HCT116 (cell line): ENCODE results near the gene ZNF107. TPM values are rescaled to one million over a fixed set of nuclear protein-coding genes. Genes with fewer than 3 reads are reported as not detected.

ENCODE experiments used
- ATAC-seq: fragments of 200-7000 bp; cut with Tn5 transposase; 2 replicates; pipeline ENCODE4 v1.9.1; 2020; ENCODE audit warnings: mild to moderate bottlenecking, moderate library complexity
- BruUV-seq: library from RNA; stranded (reverse); fragments of 400-500 nt; replicated peaks from 2 replicates; lab custom pipeline; 2021; lab: Mats Ljungman, UMichigan
- CTCF ChIA-PET: fragments of 300-600 bp; sonication (Branson Sonifier 250); formaldehyde crosslinking; loops from one replicate; lab custom pipeline; 2021; ENCODE audit warnings: antibody characterized with exemption; lab: Charles Lee
- POLR2A ChIA-PET: fragments of 300-600, 350-600 bp; sonication (Branson Sonifier 250); formaldehyde crosslinking; loops from one replicate; lab custom pipeline; 2021; ENCODE audit warnings: antibody characterized with exemption; lab: Charles Lee
- RAD21 ChIA-PET, 2 experiments: fragments of 300-600 bp; sonication (Branson Sonifier 250); formaldehyde crosslinking; loops; one replicate each; lab custom pipeline; 2023; ENCODE audit warnings: low total read pairs in 2 of 2; ENCODE audit not compliant: uncharacterized antibody in 2 of 2, unreplicated experiment in 2 of 2, low non-redundant PET in 1 of 2; lab: Charles Lee
- DNase-seq: peaks from one replicate; pipeline ENCODE4 v3.0.0-alpha.2; 2010; ENCODE audit warnings: low read depth, low spot score
- H2AFZ ChIP-seq: fragments of 200-600 bp; shearing (Covaris generic), sonication (generic); 2 replicates; pipeline ENCODE4 v1.6.1; 2017; ENCODE audit warnings: low read depth, mixed run types, mixed read lengths, antibody characterized with exemption, low read length; ENCODE audit not compliant: poor library complexity, severe bottlenecking
- H3K27ac ChIP-seq: 2 replicates; pipeline ENCODE4 v1.5.1; 2012; ENCODE audit warnings: low read depth, low read length
- H3K27me3 ChIP-seq: fragments of 200-600 bp; sonication (generic); 2 replicates; pipeline ENCODE4 v1.6.1; 2016; ENCODE audit warnings: mixed run types, low read length, mixed read lengths; ENCODE audit not compliant: insufficient read depth
- H3K36me3 ChIP-seq, 2 experiments: fragments of 200-500 bp in 1 of 2; fragments of 200-600 bp in 1 of 2; sonication (Bioruptor generic) in 1 of 2; sonication (generic) in 1 of 2; 2 replicates each; pipeline versions ENCODE4 v1.5.1 to v1.6.1; 2014 to 2016; ENCODE audit warnings: low read length in 2 of 2, inconsistent platforms in 1 of 2, mixed read lengths in 1 of 2, mixed run types in 1 of 2; ENCODE audit not compliant: insufficient read depth in 2 of 2, control insufficient read depth in 1 of 2
- H3K4me1 ChIP-seq, 2 experiments: fragments of 200-600 bp in 1 of 2; sonication (generic) in 1 of 2; 2 replicates each; pipeline versions ENCODE4 v1.5.1 to v1.6.1; 2012 to 2017; ENCODE audit warnings: low read length in 2 of 2, inconsistent platforms in 1 of 2, mild to moderate bottlenecking in 1 of 2, mixed read lengths in 1 of 2, mixed run types in 1 of 2, moderate library complexity in 1 of 2; ENCODE audit not compliant: insufficient read depth in 2 of 2, control insufficient read depth in 1 of 2
- H3K4me2 ChIP-seq: fragments of 200-600 bp; sonication (generic); 2 replicates; pipeline ENCODE4 v1.6.1; 2017; ENCODE audit warnings: mixed run types, low read length, mixed read lengths
- H3K4me3 ChIP-seq, 2 experiments: fragments of 200-600 bp in 1 of 2; sonication (generic) in 1 of 2; replicated peaks in 1 of 2; 2 replicates each; pipeline ENCODE4 v1.5.1; 2011 to 2016; ENCODE audit warnings: low read length in 2 of 2, control low read depth in 1 of 2, low read depth in 1 of 2, mild to moderate bottlenecking in 1 of 2, mixed read lengths in 1 of 2, mixed run types in 1 of 2
- H3K79me2 ChIP-seq: fragments of 200-600 bp; sonication (generic); 2 replicates; pipeline ENCODE4 v1.6.1; 2017; ENCODE audit warnings: mild to moderate bottlenecking, mixed run types, low read length, moderate library complexity, mixed read lengths; ENCODE audit not compliant: insufficient read depth
- H3K9ac ChIP-seq: fragments of 200-600 bp; sonication (generic); 2 replicates; pipeline ENCODE4 v1.6.1; 2016; ENCODE audit warnings: low read length, mixed read lengths
- H3K9me2 ChIP-seq: fragments of 200-600 bp; sonication (generic), shearing (Covaris generic); 2 replicates; pipeline ENCODE4 v1.6.1; 2017; ENCODE audit warnings: mixed run types, mild to moderate bottlenecking, moderate library complexity; ENCODE audit not compliant: insufficient read depth
- H3K9me3 ChIP-seq, 2 experiments: fragments of 200-500 bp in 1 of 2; fragments of 200-600 bp in 1 of 2; sonication (Bioruptor generic) in 1 of 2; sonication (generic) in 1 of 2; 2 replicates each; pipeline ENCODE4 v1.6.1; 2014 to 2017; ENCODE audit warnings: low read length in 2 of 2, mixed read lengths in 2 of 2, inconsistent platforms in 1 of 2, low read depth in 1 of 2, mild to moderate bottlenecking in 1 of 2, mixed run types in 1 of 2, moderate library complexity in 1 of 2; ENCODE audit not compliant: control insufficient read depth in 1 of 2, insufficient read depth in 1 of 2
- H4K20me1 ChIP-seq: fragments of 200-600 bp; sonication (generic), shearing (Covaris generic); 2 replicates; pipeline ENCODE4 v1.6.1; 2017; ENCODE audit warnings: mixed run types, mild to moderate bottlenecking, moderate library complexity; ENCODE audit not compliant: insufficient read depth
- CBX3 ChIP-seq: IDR thresholded peaks from 2 replicates; pipeline ENCODE4 v1.6.1; 2012; ENCODE audit warnings: low read depth
- CTCF ChIP-seq, 3 experiments: fragments of 200-600 bp in 1 of 3; sonication (generic) in 1 of 3; IDR thresholded peaks in 2 of 3; conservative IDR thresholded peaks in 1 of 3; 2 replicates each; pipeline ENCODE4 v1.5.1; 2012 to 2017; ENCODE audit warnings: low read depth in 2 of 3, low read length in 2 of 3, antibody characterized with exemption in 1 of 3, borderline replicate concordance in 1 of 3, control low read depth in 1 of 3, mild to moderate bottlenecking in 1 of 3, mixed read lengths in 1 of 3, mixed run types in 1 of 3, moderate library complexity in 1 of 3; ENCODE audit not compliant: insufficient read depth in 1 of 3
- ELF1 ChIP-seq: IDR thresholded peaks from 2 replicates; pipeline ENCODE4 v1.6.1; 2012; ENCODE audit warnings: low read depth, borderline replicate concordance
- EZH2 ChIP-seq: fragments of 200-600 bp; sonication (generic); IDR thresholded peaks from 2 replicates; pipeline ENCODE4 v1.6.1; 2017; ENCODE audit warnings: antibody characterized with exemption, mixed run types
- EZH2phosphoT487 ChIP-seq: fragments of 200-600 bp; IDR thresholded peaks from 2 replicates; pipeline ENCODE4 v1.6.1; 2018; ENCODE audit warnings: antibody characterized with exemption, borderline replicate concordance
- JUND ChIP-seq: IDR thresholded peaks from 2 replicates; pipeline ENCODE4 v1.6.1; 2012
- POLR2A ChIP-seq: IDR thresholded peaks from 2 replicates; pipeline ENCODE4 v1.7.0; 2011; ENCODE audit warnings: borderline replicate concordance; ENCODE audit not compliant: insufficient read depth, insufficient read length; ENCODE audit errors: extremely low read depth
- POLR2AphosphoS5 ChIP-seq: IDR thresholded peaks from 2 replicates; pipeline ENCODE4 v1.6.1; 2011; ENCODE audit warnings: mild to moderate bottlenecking, low read depth, low read length, moderate library complexity
- RAD21 ChIP-seq: IDR thresholded peaks from 2 replicates; pipeline ENCODE4 v1.6.1; 2012; ENCODE audit warnings: low read depth, mild to moderate bottlenecking
- REST ChIP-seq: IDR thresholded peaks from 2 replicates; pipeline ENCODE4 v1.6.1; 2012; ENCODE audit warnings: low read depth
- SIN3A ChIP-seq: IDR thresholded peaks from 2 replicates; pipeline ENCODE4 v1.6.1; 2012; ENCODE audit warnings: low read depth
- SP1 ChIP-seq: IDR thresholded peaks from 2 replicates; pipeline ENCODE4 v1.6.1; 2012; ENCODE audit warnings: low read depth
- SRF ChIP-seq: IDR thresholded peaks from 2 replicates; pipeline ENCODE4 v1.6.1; 2012; ENCODE audit warnings: low read depth
- TCF7L2 ChIP-seq: IDR thresholded peaks from 2 replicates; pipeline ENCODE4 v1.7.0; 2011; ENCODE audit warnings: borderline replicate concordance, inconsistent platforms; ENCODE audit not compliant: insufficient read depth, insufficient read length; ENCODE audit errors: extremely low read depth
- YY1 ChIP-seq: IDR thresholded peaks from 2 replicates; pipeline ENCODE4 v1.6.1; 2011; ENCODE audit warnings: low read length, low read depth, moderate library complexity, mild to moderate bottlenecking; ENCODE audit not compliant: insufficient replicate concordance; ENCODE audit errors: extremely low read depth
- ZBTB33 ChIP-seq: IDR thresholded peaks from 2 replicates; pipeline ENCODE4 v1.6.1; 2011; ENCODE audit warnings: mild to moderate bottlenecking, low read length, moderate library complexity; ENCODE audit not compliant: insufficient replicate concordance; ENCODE audit errors: extremely low read depth
- ZFX ChIP-seq: fragments of 450-650 bp; IDR thresholded peaks from 2 replicates; pipeline ENCODE4 v1.6.1; 2017
- ZNF274 ChIP-seq: fragments of 200-500 bp; sonication (Bioruptor generic); IDR thresholded peaks from 2 replicates; pipeline ENCODE4 v1.6.1; 2014; ENCODE audit warnings: mild to moderate bottlenecking, low read depth, low read length, inconsistent platforms
- intact Hi-C: fragments of 100-400 bp; cut with micrococcal nuclease; formaldehyde crosslinking; loops from 2 replicates; pipeline ENCODE4 v1.10.0; 2022
- total RNA-seq: library from RNA; stranded (reverse); gene quantifications from one replicate; pipeline ENCODE4 v1.2.1, GENCODE V29; 2021; ENCODE audit not compliant: unreplicated experiment

ZNF107 gene
- total RNA-seq, 1 experiment from 2014 or later = 6.2 TPM

- Histone ChIP-seq H3K27me3 (no peaks in the 10 kb centered on the region), H3K36me3 (no peaks in the 10 kb centered on the region), H3K27ac (no peak overlapping the region), H3K4me1 (no peaks in the 10 kb centered on the region), H3K4me3 (no peak overlapping the region), H3K4me2 (no peak overlapping the region), H3K9me3 (no peaks in the 10 kb centered on the region), H3K9me2 (no peaks in the 10 kb centered on the region), H3K9ac (no peak overlapping the region), H4K20me1 (no peaks in the 10 kb centered on the region), H3K79me2 (no peaks in the 10 kb centered on the region), H2AFZ (no peak overlapping the region)
- POLR2A ChIA-PET = no interaction called here
- DNase-seq (no peak), ATAC-seq (no peak)
- BruUV-seq = no TSS peak
- CTCF ChIA-PET = no interaction called here
- TF ChIP-seq ELF1 = no peak
- no peak for TF ChIP-seq RAD21
- TF ChIP-seq ZFX = no peak
- TF ChIP-seq CBX3 = no peak
- TF ChIP-seq TCF7L2 = no peak
- no peak for TF ChIP-seq REST
- TF ChIP-seq ZBTB33 = no peak
- TF ChIP-seq ZNF274 = no peak
- TF ChIP-seq JUND = no peak
- TF ChIP-seq EZH2 = no peak
- no peak for TF ChIP-seq SRF
- TF ChIP-seq YY1 = no peak
- no peak for TF ChIP-seq CTCF (IDR thresholded peaks at IDR 0.05 in 2 of 3, conservative IDR thresholded peaks at IDR 0.05 in 1 of 3; ENCODE audit: borderline replicate concordance in 1 of 3, insufficient read depth in 1 of 3, low read depth in 2 of 3, low read length in 2 of 3)
- TF ChIP-seq POLR2A = no peak
- TF ChIP-seq SP1 = no peak
- TF ChIP-seq SIN3A = no peak
- TF ChIP-seq EZH2phosphoT487 = no peak
- TF ChIP-seq POLR2AphosphoS5 = no peak
- RAD21 ChIA-PET = no interaction called here
- intact Hi-C loops = no loop called here
Observed at GRCh38 chr7:64628721-64629120, 37.2 kb upstream of the ZNF107 start.
